Sigmoid colon (tissue), 3 donors: ENCODE results near the gene IL4I1.

Experiments
- CTCF ChIP-seq, 4 experiments: fragments of 450-650 bp in 3 of 4; fragments of 200-600 bp in 1 of 4; IDR thresholded peaks; one replicate each; pipeline ENCODE4 v1.5.1; 2016 to 2019; ENCODE audit warnings: antibody characterized with exemption in 4 of 4, mild to moderate bottlenecking in 3 of 4, moderate library complexity in 2 of 4
- POLR2A ChIP-seq, 2 donors: fragments of 450-650 bp; IDR thresholded peaks; one replicate each; pipeline ENCODE4 v1.6.1; 2016; ENCODE audit warnings: antibody characterized with exemption in 2 of 2, mild to moderate bottlenecking in 2 of 2, moderate library complexity in 2 of 2

GRCh38 chr19:49855277-49855675 is 41.4 kb downstream of the IL4I1 start:
- TF ChIP-seq CTCF (IDR thresholded peaks at IDR 0.05) (no peak), POLR2A (IDR thresholded peaks at IDR 0.05) (no peak)
